ENCODE results near the gene TH. TPM values are rescaled to one million over a fixed set of nuclear protein-coding genes. Genes with fewer than 3 reads are reported as not detected.

Gene TH
- polyA plus RNA-seq, 1 of the 3 experiments (the other 2 are of a cell fraction), result not detected

GRCh38 chr11:2215561-2216399 is 44.2 kb upstream of the TH start:
- peaks cover 0 to 7% of the 10 kb centered on the region in 2 experiments; a peak in 1 of 4 replicates for H3K4me1 ChIP-seq (ENCODE audit: control insufficient read depth in 1 of 2, insufficient read depth in 2 of 2, low read depth in 1 of 2, low read length in 1 of 2)
- CTCF ChIA-PET, result interaction anchor here (0.6 to 1.0 kb wide), 2 partner anchors 21 to 205 kb away, joined by 3 to 4 read pairs; no protein-coding TSS in a partner anchor
- no peaks in the 10 kb centered on the region for H3K9me2 ChIP-seq
- DNase-seq, result peak; percentile 27
- H4K20me1 ChIP-seq (ENCODE audit: insufficient read depth), result no peaks in the 10 kb centered on the region
- no peak overlapping the region for H3K9ac ChIP-seq
- H3K27me3 ChIP-seq (ENCODE audit: insufficient read depth), result no peaks in the 10 kb centered on the region
- 73% methylated on average over 17 of the region's 34 CpGs for WGBS (ENCODE audit: low lambda C conversion rate)
- no peak overlapping the region for H3K4me3 ChIP-seq (ENCODE audit: low read depth in 2 of 2, low read length in 1 of 2)
- no peaks in the 10 kb centered on the region for H3K79me2 ChIP-seq (ENCODE audit: insufficient read depth)
- H3F3A ChIP-seq (replicated peaks; ENCODE audit: insufficient read depth), result no peaks in the 10 kb centered on the region
- no peak overlapping the region for H3K27ac ChIP-seq (ENCODE audit: low read depth in 2 of 2, low read length in 1 of 2)
- H3K36me3 ChIP-seq (replicated peaks in 1 of 2; ENCODE audit: control insufficient read depth in 1 of 2, insufficient read depth in 2 of 2, low read length in 1 of 2), result no peaks in the 10 kb centered on the region
- TF ChIP-seq MEF2A (IDR thresholded peaks at IDR 0.05; ENCODE audit: borderline replicate concordance, low read depth) (no peak), RCOR1 (IDR thresholded peaks at IDR 0.05; ENCODE audit: low read length) (no peak), RXRA (IDR thresholded peaks at IDR 0.05; ENCODE audit: borderline replicate concordance, low read depth) (no peak), USF1 (IDR thresholded peaks at IDR 0.05; ENCODE audit: borderline replicate concordance, low read depth) (no peak), USF2 (IDR thresholded peaks at IDR 0.05; ENCODE audit: borderline replicate concordance, low read depth, low read length) (no peak), GATA2 (CRISPR knock-in tag; IDR thresholded peaks at IDR 0.05) (no peak), ZBTB33 (IDR thresholded peaks at IDR 0.05; ENCODE audit: borderline replicate concordance, low read depth) (no peak), NFIC (IDR thresholded peaks at IDR 0.05; ENCODE audit: borderline replicate concordance) (no peak), YY1 (IDR thresholded peaks at IDR 0.05; ENCODE audit: low read depth) (no peak), FOXM1 (IDR thresholded peaks at IDR 0.05; ENCODE audit: low read depth) (no peak), GABPA (IDR thresholded peaks at IDR 0.05; ENCODE audit: low read depth) (no peak), EZH2phosphoT487 (IDR thresholded peaks at IDR 0.05; ENCODE audit: borderline replicate concordance, low read depth) (no peak), CTCF (IDR thresholded peaks at IDR 0.05) (no peak), TEAD4 (IDR thresholded peaks at IDR 0.05; ENCODE audit: borderline replicate concordance, insufficient read depth) (no peak), ELF1 (IDR thresholded peaks at IDR 0.05) (no peak), EP300 (IDR thresholded peaks at IDR 0.05; ENCODE audit: borderline replicate concordance in 1 of 2, low read depth in 1 of 2, low read length in 1 of 2) (no peak), MXI1 (IDR thresholded peaks at IDR 0.05; ENCODE audit: low read depth, low read length) (no peak)
- H2AFZ ChIP-seq (ENCODE audit: low read depth), result no peak overlapping the region
- POLR2A ChIA-PET, result no interaction called here
- no peak overlapping the region for H3K4me2 ChIP-seq
- no peaks in the 10 kb centered on the region for H3K9me3 ChIP-seq
